Progenitor cell of endocrine pancreas (in vitro differentiated cells): Measurements from ENCODE around the gene SAMD5. TPM values are rescaled to one million over a fixed set of nuclear protein-coding genes. Genes with fewer than 3 reads are reported as not detected.

Source experiments
- DNase-seq: peaks from one replicate; pipeline ENCODE4 v3.0.0; 2021; ENCODE audit warnings: low spot score; ENCODE audit not compliant: unreplicated experiment
- H3K27ac Mint-ChIP-seq: 2 replicates; pipeline ENCODE4 v1.8.0; 2021; ENCODE audit warnings: mild to moderate bottlenecking, moderate library complexity, mixed read lengths
- H3K27me3 Mint-ChIP-seq: 2 replicates; pipeline ENCODE4 v1.8.0; 2021; ENCODE audit warnings: mixed read lengths
- H3K36me3 Mint-ChIP-seq: 2 replicates; pipeline ENCODE4 v1.8.0; 2022; ENCODE audit warnings: mixed read lengths; ENCODE audit not compliant: insufficient read depth
- H3K4me1 Mint-ChIP-seq: 2 replicates; pipeline ENCODE4 v1.8.0; 2021; ENCODE audit warnings: low read depth, mixed read lengths
- H3K4me3 Mint-ChIP-seq: 2 replicates; pipeline ENCODE4 v1.8.0; 2021; ENCODE audit warnings: low read depth, mild to moderate bottlenecking, moderate library complexity, mixed read lengths
- H3K9me3 Mint-ChIP-seq: 2 replicates; pipeline ENCODE4 v1.8.0; 2021; ENCODE audit warnings: low read depth, mixed read lengths
- CTCF ChIP-seq: fragments of 200-600 bp; sonication (generic); IDR thresholded peaks from one replicate; pipeline ENCODE4 v1.5.0; 2021; ENCODE audit warnings: antibody characterized with exemption, mild to moderate bottlenecking; ENCODE audit not compliant: unreplicated experiment
- total RNA-seq: library from RNA; stranded (reverse); gene quantifications from 2 replicates; pipeline ENCODE4 v1.2.1, GENCODE V29; 2021

The SAMD5 gene
- total RNA-seq, 1 donor from 2014 or later = 24.0 TPM

GRCh38 chr6:147527197-147527596 lies 18.7 kb downstream of the SAMD5 start:
- Mint-ChIP-seq H3K27ac (no peak overlapping the region), H3K4me3 (no peak overlapping the region), H3K36me3 (peaks cover 3% of the 10 kb centered on the region), H3K9me3 (no peaks in the 10 kb centered on the region), H3K27me3 (no peaks in the 10 kb centered on the region), H3K4me1 (peaks cover 11% of the 10 kb centered on the region)
- DNase-seq = no peak
- TF ChIP-seq CTCF = no peak

GRCh38 chr6:147528511-147529145 lies 20.1 kb downstream of the SAMD5 start:
- DNase-seq = no peak
- Mint-ChIP-seq H3K4me1 (peaks cover 9% of the 10 kb centered on the region), H3K36me3 (peaks cover 3% of the 10 kb centered on the region), H3K9me3 (no peaks in the 10 kb centered on the region), H3K27ac (no peak overlapping the region), H3K4me3 (no peak overlapping the region), H3K27me3 (no peaks in the 10 kb centered on the region)
- no peak for TF ChIP-seq CTCF

DNA sequence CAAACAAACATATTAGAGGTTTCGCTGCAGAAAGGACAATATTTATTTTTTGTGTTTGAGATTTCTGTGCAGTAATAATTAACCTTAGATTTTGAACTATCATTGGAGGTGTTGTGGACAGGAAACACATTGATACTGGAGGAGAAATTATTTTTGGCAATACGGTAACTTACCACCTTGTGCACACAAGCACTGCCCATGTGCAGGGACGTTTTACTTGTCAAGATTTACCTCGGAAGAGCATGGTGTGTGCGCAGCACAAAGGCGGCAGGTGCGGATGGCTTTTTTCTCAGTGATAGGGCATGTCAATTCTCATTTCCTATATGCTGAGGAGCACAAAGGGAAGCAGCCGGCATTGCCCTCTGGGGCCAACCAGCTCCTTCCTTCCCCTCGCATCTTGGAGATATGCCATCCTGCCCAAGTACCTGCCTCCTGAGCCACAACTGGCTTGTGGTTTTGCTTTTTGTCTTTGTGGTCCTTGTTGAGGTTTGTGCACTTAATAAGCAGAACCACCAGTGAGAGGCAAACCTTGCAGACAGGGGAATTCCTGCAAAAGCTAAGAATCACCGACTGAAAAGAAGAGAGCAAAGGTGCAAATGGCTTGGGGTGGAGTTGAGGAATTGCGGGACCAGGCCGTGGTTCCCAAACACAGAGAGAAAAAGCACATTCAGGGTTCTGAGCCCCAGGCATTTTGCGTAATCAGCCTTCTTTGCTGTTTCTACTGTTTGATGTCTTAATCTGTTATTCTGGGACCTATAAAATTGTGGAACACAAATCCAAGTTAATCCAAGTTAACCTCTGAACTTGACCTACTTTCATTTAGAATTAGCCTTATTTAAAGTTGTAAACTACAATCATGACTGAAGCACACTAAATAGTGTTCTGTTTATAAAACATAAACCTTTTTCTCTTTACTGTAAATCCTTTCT lies 21.9 kb downstream of the SAMD5 start:
- peaks cover 8% of the 10 kb centered on the region for H3K4me1 Mint-ChIP-seq
- H3K27me3 Mint-ChIP-seq = no peaks in the 10 kb centered on the region

GRCh38 chr6:147531321-147531720 lies 22.8 kb downstream of the SAMD5 start:
- Mint-ChIP-seq H3K27me3 (no peaks in the 10 kb centered on the region), H3K36me3 (peaks cover 7% of the 10 kb centered on the region), H3K27ac (no peak overlapping the region), H3K4me3 (no peak overlapping the region), H3K9me3 (no peaks in the 10 kb centered on the region), H3K4me1 (peaks cover 8% of the 10 kb centered on the region)
- TF ChIP-seq CTCF = no peak
- no peak for DNase-seq

More for the DNA sequence above, 21.9 kb downstream of the SAMD5 start:
- Mint-ChIP-seq H3K27ac (no peak overlapping the region), H3K4me3 (no peak overlapping the region), H3K9me3 (no peaks in the 10 kb centered on the region), H3K36me3 (peaks cover 7% of the 10 kb centered on the region)
- no peak for TF ChIP-seq CTCF
- DNase-seq = no peak

GRCh38 chr6:147534116-147534860 lies 25.8 kb downstream of the SAMD5 start:
- H3K27ac Mint-ChIP-seq = peak overlapping the region; percentile 1
- H3K4me3 Mint-ChIP-seq = no peak overlapping the region

More at GRCh38 chr6:147534116-147534860, 25.8 kb downstream of the SAMD5 start:
- H3K9me3 Mint-ChIP-seq = no peaks in the 10 kb centered on the region
- no peaks in the 10 kb centered on the region for H3K27me3 Mint-ChIP-seq
- DNase-seq = no peak
- TF ChIP-seq CTCF = no peak
- H3K36me3 Mint-ChIP-seq = peaks cover 9% of the 10 kb centered on the region
- peaks cover 6% of the 10 kb centered on the region for H3K4me1 Mint-ChIP-seq
